HEK293T (cell line): ENCODE results near the gene CMTM4.

Experiments
- ARNT ChIP-seq: fragments of 450-650 bp; IDR thresholded peaks from 2 replicates; pipeline ENCODE4 v1.6.1; 2017; ENCODE audit warnings: mild to moderate bottlenecking
- CTBP1 ChIP-seq: fragments of 450-650 bp; IDR thresholded peaks from 2 replicates; pipeline ENCODE4 v1.6.1; 2016; ENCODE audit warnings: borderline replicate concordance
- ELF4 ChIP-seq: fragments of 450-650 bp; IDR thresholded peaks from 2 replicates; pipeline ENCODE4 v1.6.1; 2017; ENCODE audit warnings: antibody characterized with exemption
- FOXA1 ChIP-seq: fragments of 450-650 bp; IDR thresholded peaks from 2 replicates; pipeline ENCODE4 v1.6.1; 2016; ENCODE audit warnings: mild to moderate bottlenecking
- FOXK2 ChIP-seq: fragments of 450-650 bp; IDR thresholded peaks from 2 replicates; pipeline ENCODE4 v1.6.1; 2016; ENCODE audit warnings: mild to moderate bottlenecking
- FOXM1 ChIP-seq: fragments of 450-650 bp; IDR thresholded peaks from 2 replicates; pipeline ENCODE4 v1.6.1; 2017; ENCODE audit warnings: mild to moderate bottlenecking, borderline replicate concordance
- NFRKB ChIP-seq: fragments of 450-650 bp; IDR thresholded peaks from 2 replicates; pipeline ENCODE4 v1.6.1; 2016; ENCODE audit warnings: mild to moderate bottlenecking, moderate library complexity
- SP1 ChIP-seq: fragments of 450-650 bp; IDR thresholded peaks from 2 replicates; pipeline ENCODE4 v1.6.1; 2017
- SUZ12 ChIP-seq: fragments of 450-650 bp; IDR thresholded peaks from 2 replicates; pipeline ENCODE4 v1.6.1; 2016; ENCODE audit warnings: mild to moderate bottlenecking
- TARDBP ChIP-seq: fragments of 450-650 bp; IDR thresholded peaks from 2 replicates; pipeline ENCODE4 v1.6.1; 2016
- ZNF384 ChIP-seq: fragments of 450-650 bp; IDR thresholded peaks from 2 replicates; pipeline ENCODE4 v1.6.1; 2016
- TF ChIP-seq, protein P1 (sequence below): fragments of 450-650 bp; IDR thresholded peaks from 2 replicates; pipeline ENCODE4 v1.6.1; 2016

DNA sequence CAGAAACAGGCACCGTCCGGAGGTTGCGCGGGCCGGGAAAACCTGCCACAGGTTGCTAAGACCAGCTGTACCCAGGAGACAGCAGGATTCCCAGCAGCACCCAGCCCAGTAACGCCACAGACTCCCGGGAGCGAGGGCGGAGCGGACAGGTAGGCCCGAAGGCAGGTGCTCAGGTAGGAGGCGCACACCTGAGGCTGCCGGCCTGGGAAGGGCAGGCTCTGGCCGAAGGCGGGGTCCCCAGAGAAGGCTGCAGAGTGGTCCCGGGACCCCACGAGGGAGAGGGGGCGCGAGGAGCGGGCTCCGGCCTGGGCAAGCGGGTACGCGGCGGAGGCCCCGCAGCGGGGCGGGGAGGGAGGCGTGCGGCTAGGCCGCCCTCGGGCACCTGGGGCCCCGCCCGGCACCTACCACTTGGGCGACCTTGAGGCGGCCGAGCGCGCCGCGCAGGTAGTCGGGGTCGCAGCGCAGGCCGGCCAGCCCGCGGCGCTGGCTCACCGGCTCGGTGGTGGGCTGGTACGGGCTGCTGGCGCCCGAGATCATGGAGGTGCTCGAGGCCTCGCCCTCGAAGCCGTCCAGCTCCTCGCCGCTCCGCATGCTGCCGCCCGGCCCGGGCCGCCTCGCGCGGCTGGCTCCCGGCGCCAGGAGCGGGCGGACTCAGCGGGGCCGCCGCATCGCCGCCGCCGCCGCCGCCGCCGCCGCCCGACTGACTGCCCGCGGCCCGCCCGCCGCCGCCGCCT lies 441 bp downstream of the CMTM4 start:
- no peak for TF ChIP-seq FOXM1
- no peak for TF ChIP-seq ARNT
- TF ChIP-seq TARDBP = no peak
- TF ChIP-seq ZNF384 = no peak
- TF ChIP-seq ELF4 = no peak
- no peak for TF ChIP-seq SP1
- no peak for TF ChIP-seq CTBP1
- no peak for TF ChIP-seq SUZ12
- no peak for TF ChIP-seq FOXK2
- TF ChIP-seq NFRKB = no peak
- TF ChIP-seq, protein P1, sequence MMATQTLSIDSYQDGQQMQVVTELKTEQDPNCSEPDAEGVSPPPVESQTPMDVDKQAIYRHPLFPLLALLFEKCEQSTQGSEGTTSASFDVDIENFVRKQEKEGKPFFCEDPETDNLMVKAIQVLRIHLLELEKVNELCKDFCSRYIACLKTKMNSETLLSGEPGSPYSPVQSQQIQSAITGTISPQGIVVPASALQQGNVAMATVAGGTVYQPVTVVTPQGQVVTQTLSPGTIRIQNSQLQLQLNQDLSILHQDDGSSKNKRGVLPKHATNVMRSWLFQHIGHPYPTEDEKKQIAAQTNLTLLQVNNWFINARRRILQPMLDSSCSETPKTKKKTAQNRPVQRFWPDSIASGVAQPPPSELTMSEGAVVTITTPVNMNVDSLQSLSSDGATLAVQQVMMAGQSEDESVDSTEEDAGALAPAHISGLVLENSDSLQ = no peak
- no peak for TF ChIP-seq FOXA1
